A549 treated with RU486 at 1 μM for 4 hours (cell line): ENCODE data around the gene CENPH. TPM values are rescaled to one million over a fixed set of nuclear protein-coding genes. Genes with fewer than 3 reads are reported as not detected.

Source experiments
- total RNA-seq: library from RNA; stranded (reverse); fragments of 200-300 nt; extraction: Qiagen RNA extraction; gene quantifications from 5 replicates; pipeline ENCODE4 v1.2.3, GENCODE V29; 2022; ENCODE audit warnings: low read depth

The CENPH gene
- 15.6 to 35.5 TPM (median 31.7 TPM) in 5 replicates for total RNA-seq

GRCh38 chr5:69189162-69190086 is at the start of gene CENPH:
Gene CENPH, plus strand, starts transcription at chr5:69189583. Its CDS starts 52 bp downstream, at chr5:69189635.

GRCh38 chr5:69166686-69167492 is 22.5 kb upstream of the CENPH start, which contains the start of gene CCNB1:
Gene CCNB1, plus strand, starts transcription at chr5:69167150. Its CDS starts 113 bp downstream, at chr5:69167263.

GRCh38 chr5:69234457-69235268 is 45.3 kb downstream of the CENPH start, which contains the start of gene CDK7:
Gene CDK7, plus strand, starts transcription at chr5:69234886. Its CDS starts 90 bp downstream, at chr5:69234976.

Other genes starting within 250 kb of the CENPH start
- 33.5 to 40.3 TPM (median 39.2 TPM) in 5 replicates for gene SLC30A5, start 95.6 kb upstream of the CENPH start, total RNA-seq
- gene CCNB1, start 22.4 kb upstream of the CENPH start, total RNA-seq, result 249 to 331 TPM (median 287 TPM) in 5 replicates
- 57.4 to 74.0 TPM (median 60.4 TPM) in 5 replicates for gene CDK7, start 45.3 kb downstream of the CENPH start, total RNA-seq
- gene CCDC125, start 143.2 kb downstream of the CENPH start, total RNA-seq, result 2.4 to 3.7 TPM (median 3.3 TPM) in 5 replicates
- gene AK6, start 179.9 kb downstream of the CENPH start, total RNA-seq, result 27.1 to 63.2 TPM (median 47.9 TPM) in 5 replicates
- 121 to 148 TPM (median 139 TPM) in 5 replicates for gene TAF9, start 179.9 kb downstream of the CENPH start, total RNA-seq
- 13.5 to 17.1 TPM (median 15.8 TPM) in 5 replicates for gene RAD17, start 180.2 kb downstream of the CENPH start, total RNA-seq
- 2.5 to 2.9 TPM (median 2.6 TPM) in 5 replicates for gene MARVELD2, start 225.5 kb downstream of the CENPH start, total RNA-seq